HG02610 (cell line): ENCODE results near the gene LPCAT3.
A peak's percentile ranks its signal among the peaks of the same experiment; 100 is the strongest.
"Not testable (repeated sequence)": the region's sequence is repeated elsewhere in the genome, so short reads cannot be mapped to it uniquely, and the experiment has no call there.

Source experiments
- ATAC-seq: cut with Tn5 transposase; IDR thresholded peaks from one replicate; pipeline ENCODE4 v1.9.1; 2021; ENCODE audit warnings: mild to moderate bottlenecking, moderate library complexity; ENCODE audit not compliant: unreplicated experiment

LPCAT3 gene

GRCh38 chr12:7018350-7019042, at the start of gene LPCAT3:
Gene LPCAT3, minus strand, starts transcription at chr12:7018476. Its CDS starts 52 bp downstream, at chr12:7018424.
- peak; percentile 93 for ATAC-seq

GRCh38 chr12:7067096-7067495, 48.8 kb upstream of the LPCAT3 start:
- ATAC-seq, result no peak

GRCh38 chr12:7066596-7066995, 48.3 kb upstream of the LPCAT3 start:
- ATAC-seq, result no peak

GRCh38 chr12:7065073-7065623, 46.9 kb upstream of the LPCAT3 start:
- no peak for ATAC-seq

- ATAC-seq, result no peak
Observed at GRCh38 chr12:7064516-7064915, 46.2 kb upstream of the LPCAT3 start.

GRCh38 chr12:7061596-7061995, 43.3 kb upstream of the LPCAT3 start:
- ATAC-seq, result no peak

- no peak for ATAC-seq
Observed at GRCh38 chr12:7061138-7061537, 42.9 kb upstream of the LPCAT3 start.

- ATAC-seq, result no peak
Observed at GRCh38 chr12:7060353-7060954, 42.2 kb upstream of the LPCAT3 start, which contains the start of gene C1S. Gene C1S, plus strand, starts transcription at chr12:7060718. Its CDS starts 1,195 bp downstream, at chr12:7061913.

GRCh38 chr12:7059780-7060179, 41.5 kb upstream of the LPCAT3 start:
- no peak for ATAC-seq

GRCh38 chr12:7058850-7059395, 40.6 kb upstream of the LPCAT3 start:
- no peak for ATAC-seq

- no peak for ATAC-seq
Observed at GRCh38 chr12:7058163-7058845, 40.0 kb upstream of the LPCAT3 start.

GRCh38 chr12:7055736-7056135, 37.5 kb upstream of the LPCAT3 start:
- ATAC-seq, result not testable (repeated sequence)

GRCh38 chr12:7054925-7055324, 36.6 kb upstream of the LPCAT3 start:
- ATAC-seq, result no peak

- ATAC-seq, result not testable (repeated sequence)
Observed at GRCh38 chr12:7049973-7050372, 31.7 kb upstream of the LPCAT3 start.

- not testable (repeated sequence) for ATAC-seq
Observed at GRCh38 chr12:7049445-7049951, 31.2 kb upstream of the LPCAT3 start.

- no peak for ATAC-seq
Observed at GRCh38 chr12:7047306-7047705, 29.0 kb upstream of the LPCAT3 start.

GRCh38 chr12:7046383-7047105, 28.3 kb upstream of the LPCAT3 start:
- no peak for ATAC-seq

GRCh38 chr12:7045913-7046312, 27.6 kb upstream of the LPCAT3 start:
- ATAC-seq, result no peak

- no peak for ATAC-seq
Observed at GRCh38 chr12:7042842-7043241, 24.6 kb upstream of the LPCAT3 start.

GRCh38 chr12:7039403-7039802, 21.1 kb upstream of the LPCAT3 start:
- no peak for ATAC-seq
